Transverse colon (tissue), 4 donors: ENCODE data around the gene LMTK3. TPM values are rescaled to one million over a fixed set of nuclear protein-coding genes. Genes with fewer than 3 reads are reported as not detected.
A peak's percentile ranks its signal among the peaks of the same experiment; 100 is the strongest.
"Not testable (repeated sequence)": the region's sequence is repeated elsewhere in the genome, so short reads cannot be mapped to it uniquely, and the experiment has no call there.

Experiments used
- DNase-seq: peaks from one replicate; pipeline ENCODE4 v3.0.0-alpha.2; 2019
- H3K27ac ChIP-seq, 4 donors: fragments of 200-600 bp; sonication (generic); 2 replicates each; pipeline ENCODE4 v1.5.1; 2016 to 2018; ENCODE audit warnings: inconsistent platforms in 4 of 4
- H3K27me3 ChIP-seq: fragments of 200-600 bp; sonication (generic); 2 replicates; pipeline ENCODE4 v1.5.1; 2017; ENCODE audit warnings: inconsistent platforms
- H3K36me3 ChIP-seq, 4 donors: fragments of 200-600 bp; sonication (generic); 2 replicates each; pipeline ENCODE4 v1.5.1; 2017 to 2019; ENCODE audit warnings: inconsistent platforms in 4 of 4
- H3K4me1 ChIP-seq, 4 donors: fragments of 200-600 bp; sonication (generic); 2 replicates each; pipeline ENCODE4 v1.5.1; 2017 to 2020; ENCODE audit warnings: inconsistent platforms in 4 of 4
- H3K4me3 ChIP-seq, 4 donors: fragments of 200-600 bp; sonication (generic); 1 replicate in 1 of 4; 2 replicates in 3 of 4; pipeline versions ENCODE4 v1.5.1 to v1.6.1; 2017 to 2019; ENCODE audit warnings: inconsistent platforms in 4 of 4
- H3K9me3 ChIP-seq, 2 donors: fragments of 200-600 bp; sonication (generic); 2 replicates each; pipeline ENCODE4 v1.5.1; 2017 to 2019; ENCODE audit warnings: inconsistent platforms in 2 of 2
- EP300 ChIP-seq: sonication (generic); formaldehyde crosslinking; IDR thresholded peaks from one replicate; pipeline ENCODE4 v1.6.1; 2017; ENCODE audit warnings: antibody characterized with exemption, low read depth
- POLR2A ChIP-seq: fragments of 450-650 bp; IDR thresholded peaks from one replicate; pipeline ENCODE4 v1.6.1; 2016; ENCODE audit warnings: antibody characterized with exemption, mild to moderate bottlenecking, moderate library complexity
- POLR2AphosphoS5 ChIP-seq, 3 donors: sonication (generic); formaldehyde crosslinking; IDR thresholded peaks; one replicate each; pipeline ENCODE4 v1.6.1; 2016; ENCODE audit warnings: antibody characterized with exemption in 3 of 3
- WGBS, 2 donors: methylation state at CpG; one replicate each; pipeline ENCODE4 v1.1.5; 2018; ENCODE audit warnings: low coverage in 1 of 2; 5-methylcytosine and 5-hydroxymethylcytosine counted together
- in situ Hi-C, 4 donors: fragments of 200-750 bp; cut with MboI; loops; one replicate each; pipeline versions ENCODE4 v1.15.0 to v1.15.1; 2017; ENCODE audit warnings: low sequenced_read_pairs in 3 of 4, low pct_ligation_motif_present in 1 of 4, low pct_unique_long_range_greater_than_20kb in 1 of 4
- intact Hi-C: fragments of 100-400 bp; cut with DNase I; formaldehyde crosslinking; loops from one replicate; pipeline ENCODE4 v1.15.1; 2023; ENCODE audit warnings: low total_unique reads
- total RNA-seq, 4 donors: library from RNA; depleted of rRNA; stranded (reverse); fragments of >200 nt; gene quantifications; one replicate each; pipeline ENCODE4 v1.1.0, GENCODE V29; 2016
- TF ChIP-seq, protein P1 (sequence below), 5 experiments: fragments of 200-600 bp in 3 of 5; fragments of 450-650 bp in 2 of 5; sonication (generic) in 3 of 5; IDR thresholded peaks; 1 replicate in 2 of 5; 2 replicates in 3 of 5; pipeline ENCODE4 v1.5.1; 2016 to 2017; ENCODE audit warnings: antibody characterized with exemption in 5 of 5, inconsistent platforms in 3 of 5, mild to moderate bottlenecking in 2 of 5, moderate library complexity in 1 of 5

LMTK3 gene
- total RNA-seq, 4 donors from 2014 or later = 0.68 to 2.4 (median 1.1) TPM; not detected in 1

GRCh38 chr19:48490981-48491792 lies 20.4 kb downstream of the LMTK3 start:
- intact Hi-C loops = loop anchor here (2.0 kb wide), 1 partner anchor 92 kb away; no protein-coding TSS in a partner anchor
- TF ChIP-seq POLR2A = no peak
- TF ChIP-seq, protein P1, sequence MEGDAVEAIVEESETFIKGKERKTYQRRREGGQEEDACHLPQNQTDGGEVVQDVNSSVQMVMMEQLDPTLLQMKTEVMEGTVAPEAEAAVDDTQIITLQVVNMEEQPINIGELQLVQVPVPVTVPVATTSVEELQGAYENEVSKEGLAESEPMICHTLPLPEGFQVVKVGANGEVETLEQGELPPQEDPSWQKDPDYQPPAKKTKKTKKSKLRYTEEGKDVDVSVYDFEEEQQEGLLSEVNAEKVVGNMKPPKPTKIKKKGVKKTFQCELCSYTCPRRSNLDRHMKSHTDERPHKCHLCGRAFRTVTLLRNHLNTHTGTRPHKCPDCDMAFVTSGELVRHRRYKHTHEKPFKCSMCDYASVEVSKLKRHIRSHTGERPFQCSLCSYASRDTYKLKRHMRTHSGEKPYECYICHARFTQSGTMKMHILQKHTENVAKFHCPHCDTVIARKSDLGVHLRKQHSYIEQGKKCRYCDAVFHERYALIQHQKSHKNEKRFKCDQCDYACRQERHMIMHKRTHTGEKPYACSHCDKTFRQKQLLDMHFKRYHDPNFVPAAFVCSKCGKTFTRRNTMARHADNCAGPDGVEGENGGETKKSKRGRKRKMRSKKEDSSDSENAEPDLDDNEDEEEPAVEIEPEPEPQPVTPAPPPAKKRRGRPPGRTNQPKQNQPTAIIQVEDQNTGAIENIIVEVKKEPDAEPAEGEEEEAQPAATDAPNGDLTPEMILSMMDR (IDR thresholded peaks at IDR 0.05) = no peak
- in situ Hi-C loops = no loop called here
- H3K36me3 ChIP-seq = no peaks in the 10 kb centered on the region
- H3K27ac ChIP-seq = peak overlapping the region in 2 of 4 donors; percentile 10 to 56
- H3K27me3 ChIP-seq = peaks cover 13% of the 10 kb centered on the region
- peaks cover 20 to 60% (median 36%) of the 10 kb centered on the region in 4 donors for H3K4me1 ChIP-seq
- H3K9me3 ChIP-seq = no peaks in the 10 kb centered on the region
- peak overlapping the region in 1 of 4 donors; percentile 6 for H3K4me3 ChIP-seq
- peak; percentile 66 for DNase-seq
- WGBS, 2 donors = 9% methylated on average over 41 of the region's 50 CpGs; no CpG with 5 or more reads in 1 of the 2 donors

DNA sequence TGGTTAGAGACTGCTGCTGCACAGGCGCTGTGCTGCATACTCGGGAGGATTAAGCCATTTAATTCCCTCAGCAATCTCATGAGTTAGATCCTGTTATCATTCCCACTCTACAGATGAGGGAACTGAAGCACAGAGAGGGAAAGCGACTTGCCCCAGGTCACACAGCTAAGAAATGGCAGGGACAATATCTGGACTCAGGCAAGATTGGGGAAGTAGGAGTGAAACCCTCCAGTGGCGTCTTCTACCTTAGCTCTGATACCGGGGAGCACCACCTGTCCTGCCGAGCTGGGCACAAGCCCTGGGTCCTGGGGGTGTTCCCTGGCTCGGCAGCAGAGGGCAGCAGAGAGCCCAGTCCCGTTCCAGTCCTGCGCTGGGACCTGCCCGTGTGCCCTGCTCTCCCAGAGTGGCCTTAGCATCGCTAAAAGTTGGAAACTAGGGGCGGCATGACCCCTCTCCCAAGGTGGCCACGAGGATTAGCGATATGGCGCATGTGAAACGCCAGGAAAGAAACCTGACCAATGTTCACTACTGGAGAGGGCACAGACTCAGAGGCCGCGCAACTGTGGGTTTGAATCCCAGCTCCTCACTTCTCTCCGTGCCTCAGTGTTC lies 21.9 kb downstream of the LMTK3 start:
- Histone ChIP-seq H3K27me3 (peaks cover 13% of the 10 kb centered on the region), H3K4me1 (peaks cover 20 to 49% (median 36%) of the 10 kb centered on the region in 4 donors), H3K27ac (no peak overlapping the region), H3K4me3 (no peak overlapping the region), H3K36me3 (no peaks in the 10 kb centered on the region), H3K9me3 (no peaks in the 10 kb centered on the region)
- TF ChIP-seq POLR2A (no peak), EP300 (no peak)
- TF ChIP-seq, protein P1 (IDR thresholded peaks at IDR 0.05) = peak; percentile 88 to 98 (median 93)
- in situ Hi-C loops = no loop called here
- intact Hi-C loops = loop anchor here (2.0 kb wide), 1 partner anchor 93 kb away; no protein-coding TSS in a partner anchor
- DNase-seq = peak; percentile 91
- WGBS, 2 donors = 21 to 83% methylated on average over 1 to 19 of the region's 19 CpGs

DNA sequence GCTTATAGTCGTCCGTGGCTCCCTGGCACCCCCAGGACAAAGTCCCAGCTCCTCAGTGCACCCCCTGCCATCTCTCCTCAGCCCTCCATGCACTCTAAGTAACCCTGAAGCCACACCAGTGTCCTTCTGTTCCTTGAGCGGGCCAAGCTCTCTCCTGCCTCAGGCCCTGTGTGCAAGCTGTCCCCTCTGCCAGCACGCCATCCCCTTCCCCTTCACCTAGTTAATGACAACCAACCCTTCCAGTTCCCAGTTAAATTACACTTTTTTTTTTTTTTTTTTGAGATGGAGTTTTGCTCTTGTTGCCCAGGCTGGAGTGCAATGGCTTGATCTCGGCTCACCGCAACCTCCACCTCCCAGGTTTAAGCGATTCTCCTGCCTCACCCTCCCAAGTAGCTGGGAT lies 23.2 kb downstream of the LMTK3 start:
- in situ Hi-C loops, intact Hi-C loops, DNase-seq, H3K27ac ChIP-seq, H3K36me3 ChIP-seq, H3K4me3 ChIP-seq, H3K9me3 ChIP-seq: not testable (repeated sequence)
- WGBS, 2 donors = 58 to 78% methylated on average over 3 to 7 of the region's 7 CpGs
- peaks cover 13% of the 10 kb centered on the region for H3K27me3 ChIP-seq
- peaks cover 16 to 41% (median 29%) of the 10 kb centered on the region in 4 donors for H3K4me1 ChIP-seq

DNA sequence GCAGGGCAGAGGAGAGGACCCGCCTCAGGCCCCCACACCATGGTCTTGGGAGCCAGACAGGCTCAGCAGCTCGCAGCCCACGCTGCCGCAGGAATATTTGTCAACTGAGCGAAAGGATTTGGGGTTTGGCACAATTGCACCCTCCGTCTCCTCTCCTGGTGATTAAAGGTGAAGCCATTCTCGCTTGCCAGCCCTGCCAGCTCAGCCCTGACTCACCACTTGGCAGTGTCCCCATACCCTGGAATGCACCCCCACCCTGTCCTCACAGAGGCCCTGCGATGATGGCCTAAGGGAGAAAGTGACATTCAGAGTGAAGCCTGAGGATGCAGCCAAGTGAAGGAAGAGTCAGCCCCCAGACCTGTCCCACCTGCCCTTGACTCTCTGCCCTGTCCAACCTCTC lies 23.7 kb downstream of the LMTK3 start:
- DNase-seq = peak; percentile 83

More for the DNA sequence above, 23.7 kb downstream of the LMTK3 start:
- H3K36me3 ChIP-seq = no peaks in the 10 kb centered on the region
- peaks cover 16 to 41% (median 29%) of the 10 kb centered on the region in 4 donors for H3K4me1 ChIP-seq
- H3K27ac ChIP-seq = no peak overlapping the region
- H3K9me3 ChIP-seq = no peaks in the 10 kb centered on the region
- intact Hi-C loops = no loop called here
- TF ChIP-seq, protein P1 (IDR thresholded peaks at IDR 0.05) = no peak
- TF ChIP-seq EP300 (no peak), POLR2A (no peak), POLR2AphosphoS5 (IDR thresholded peaks at IDR 0.05) (peak in 1 of 3 donors; percentile 15)
- 20 to 39% methylated on average over 2 to 8 of the region's 8 CpGs for WGBS, 2 donors
- no peak overlapping the region for H3K4me3 ChIP-seq
- in situ Hi-C loops = no loop called here
- peaks cover 13% of the 10 kb centered on the region for H3K27me3 ChIP-seq
